Measurements from ENCODE around the gene EXOC2.

EXOC2 gene

GRCh38 chr6:713351-713750, 20.4 kb upstream of the EXOC2 start:
- H3K9me2 ChIP-seq (ENCODE audit: low read depth, low read length): no peaks in the 10 kb centered on the region
- no peaks in the 10 kb centered on the region for H3K9me3 ChIP-seq (ENCODE audit: low read length)
- no peaks in the 10 kb centered on the region for H3F3A ChIP-seq (ENCODE audit: insufficient read depth, low read length)
- no peak overlapping the region for H3K4me3 ChIP-seq (ENCODE audit: low read depth, low read length, poor library complexity, severe bottlenecking)
- no peaks in the 10 kb centered on the region for H3K27me3 ChIP-seq (ENCODE audit: insufficient read depth, low read length)
- no peaks in the 10 kb centered on the region for H3K79me2 ChIP-seq (ENCODE audit: insufficient read depth, low read length)
- H4K20me1 ChIP-seq (ENCODE audit: insufficient read depth, low read length): no peaks in the 10 kb centered on the region
- H2AFZ ChIP-seq (ENCODE audit: low read length): no peak overlapping the region
- TF ChIP-seq EZH2 (IDR thresholded peaks at IDR 0.05; ENCODE audit: borderline replicate concordance, low read length): no peak
- TF ChIP-seq, protein P1, sequence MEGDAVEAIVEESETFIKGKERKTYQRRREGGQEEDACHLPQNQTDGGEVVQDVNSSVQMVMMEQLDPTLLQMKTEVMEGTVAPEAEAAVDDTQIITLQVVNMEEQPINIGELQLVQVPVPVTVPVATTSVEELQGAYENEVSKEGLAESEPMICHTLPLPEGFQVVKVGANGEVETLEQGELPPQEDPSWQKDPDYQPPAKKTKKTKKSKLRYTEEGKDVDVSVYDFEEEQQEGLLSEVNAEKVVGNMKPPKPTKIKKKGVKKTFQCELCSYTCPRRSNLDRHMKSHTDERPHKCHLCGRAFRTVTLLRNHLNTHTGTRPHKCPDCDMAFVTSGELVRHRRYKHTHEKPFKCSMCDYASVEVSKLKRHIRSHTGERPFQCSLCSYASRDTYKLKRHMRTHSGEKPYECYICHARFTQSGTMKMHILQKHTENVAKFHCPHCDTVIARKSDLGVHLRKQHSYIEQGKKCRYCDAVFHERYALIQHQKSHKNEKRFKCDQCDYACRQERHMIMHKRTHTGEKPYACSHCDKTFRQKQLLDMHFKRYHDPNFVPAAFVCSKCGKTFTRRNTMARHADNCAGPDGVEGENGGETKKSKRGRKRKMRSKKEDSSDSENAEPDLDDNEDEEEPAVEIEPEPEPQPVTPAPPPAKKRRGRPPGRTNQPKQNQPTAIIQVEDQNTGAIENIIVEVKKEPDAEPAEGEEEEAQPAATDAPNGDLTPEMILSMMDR (IDR thresholded peaks at IDR 0.05; ENCODE audit: low read length): no peak
- no peak overlapping the region for H3K9ac ChIP-seq (ENCODE audit: low read length)
- H3K4me1 ChIP-seq (ENCODE audit: insufficient read depth, low read length, severe bottlenecking): peaks cover 15% of the 10 kb centered on the region
- H3K4me2 ChIP-seq (ENCODE audit: low read length): no peak overlapping the region
- H3K36me3 ChIP-seq (ENCODE audit: insufficient read depth, low read length): no peaks in the 10 kb centered on the region
- no peak overlapping the region for H3K27ac ChIP-seq (ENCODE audit: low read depth, low read length, poor library complexity, severe bottlenecking)

GRCh38 chr6:712805-713204, 19.9 kb upstream of the EXOC2 start:
- Histone ChIP-seq H3K9ac (ENCODE audit: low read length) (no peak overlapping the region), H3K79me2 (ENCODE audit: insufficient read depth, low read length) (no peaks in the 10 kb centered on the region), H3K4me2 (ENCODE audit: low read length) (no peak overlapping the region), H3K4me1 (ENCODE audit: insufficient read depth, low read length, severe bottlenecking) (peaks cover 15% of the 10 kb centered on the region), H4K20me1 (ENCODE audit: insufficient read depth, low read length) (no peaks in the 10 kb centered on the region), H3F3A (ENCODE audit: insufficient read depth, low read length) (no peaks in the 10 kb centered on the region), H3K36me3 (ENCODE audit: insufficient read depth, low read length) (no peaks in the 10 kb centered on the region), H3K4me3 (ENCODE audit: low read depth, low read length, poor library complexity, severe bottlenecking) (no peak overlapping the region), H3K9me3 (ENCODE audit: low read length) (no peaks in the 10 kb centered on the region), H3K27me3 (ENCODE audit: insufficient read depth, low read length) (no peaks in the 10 kb centered on the region), H2AFZ (ENCODE audit: low read length) (no peak overlapping the region), H3K9me2 (ENCODE audit: low read depth, low read length) (no peaks in the 10 kb centered on the region), H3K27ac (ENCODE audit: low read depth, low read length, poor library complexity, severe bottlenecking) (no peak overlapping the region)
- TF ChIP-seq, protein P1 (IDR thresholded peaks at IDR 0.05; ENCODE audit: low read length): no peak
- no peak for TF ChIP-seq EZH2 (IDR thresholded peaks at IDR 0.05; ENCODE audit: borderline replicate concordance, low read length)

GRCh38 chr6:711925-712324, 19.0 kb upstream of the EXOC2 start:
- TF ChIP-seq, protein P1 (IDR thresholded peaks at IDR 0.05; ENCODE audit: low read length): no peak
- no peak for TF ChIP-seq EZH2 (IDR thresholded peaks at IDR 0.05; ENCODE audit: borderline replicate concordance, low read length)
- H3F3A ChIP-seq (ENCODE audit: insufficient read depth, low read length): no peaks in the 10 kb centered on the region
- H3K27me3 ChIP-seq (ENCODE audit: insufficient read depth, low read length): no peaks in the 10 kb centered on the region
- no peak overlapping the region for H3K27ac ChIP-seq (ENCODE audit: low read depth, low read length, poor library complexity, severe bottlenecking)
- no peaks in the 10 kb centered on the region for H3K9me3 ChIP-seq (ENCODE audit: low read length)
- no peaks in the 10 kb centered on the region for H3K9me2 ChIP-seq (ENCODE audit: low read depth, low read length)
- H2AFZ ChIP-seq (ENCODE audit: low read length): peak overlapping the region; percentile 95
- H3K4me1 ChIP-seq (ENCODE audit: insufficient read depth, low read length, severe bottlenecking): peaks cover 15% of the 10 kb centered on the region
- H3K4me2 ChIP-seq (ENCODE audit: low read length): peak overlapping the region; percentile 98; the same call in 1 of the 2 replicates
- H3K4me3 ChIP-seq (ENCODE audit: low read depth, low read length, poor library complexity, severe bottlenecking): peak overlapping the region; percentile 66
- H3K36me3 ChIP-seq (ENCODE audit: insufficient read depth, low read length): no peaks in the 10 kb centered on the region
- no peaks in the 10 kb centered on the region for H4K20me1 ChIP-seq (ENCODE audit: insufficient read depth, low read length)
- H3K9ac ChIP-seq (ENCODE audit: low read length): no peak overlapping the region
- H3K79me2 ChIP-seq (ENCODE audit: insufficient read depth, low read length): no peaks in the 10 kb centered on the region

Data from OCI-LY1 (cell line).